ENCODE results near the gene WDR73. TPM values are rescaled to one million over a fixed set of nuclear protein-coding genes. Genes with fewer than 3 reads are reported as not detected.
A peak's percentile ranks its signal among the peaks of the same experiment; 100 is the strongest.

Gene WDR73
- polyA plus RNA-seq, 2 of the 4 experiments (the other 2 are of a cell fraction), result 41.0 to 44.7 TPM

DNA sequence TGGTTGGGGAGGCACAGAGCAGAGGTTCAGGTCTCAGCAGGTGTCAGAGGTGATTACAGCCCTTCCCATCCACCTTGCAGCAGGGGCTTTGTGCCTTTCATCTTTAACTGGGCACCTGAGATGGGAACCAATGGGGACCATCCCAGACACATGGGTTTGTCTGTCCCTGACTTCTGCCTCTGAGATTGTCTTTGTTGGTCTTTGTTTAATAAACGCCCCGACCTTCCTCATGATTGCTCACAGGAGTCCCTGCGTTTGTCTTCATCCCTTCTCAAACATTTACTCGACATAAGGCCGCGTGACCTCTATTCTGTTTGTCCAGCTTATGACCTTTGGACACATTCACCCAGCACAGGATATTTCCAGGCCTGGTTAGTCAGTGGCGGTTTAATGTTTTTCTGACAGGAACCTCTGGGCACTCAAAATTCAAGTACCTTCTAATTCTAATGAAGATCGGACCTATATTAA lies 47.4 kb downstream of the WDR73 start:
- POLR2A ChIA-PET, result no interaction called here
- TF ChIP-seq ESRRA (IDR thresholded peaks at IDR 0.05; ENCODE audit: borderline replicate concordance, low read length) (peak; percentile 13; the same call in 1 of the 2 replicates), POLR2AphosphoS2 (conservative IDR thresholded peaks at IDR 0.05; ENCODE audit: low read length) (no peak), NFE2L2 (conservative IDR thresholded peaks at IDR 0.05; ENCODE audit: low read length) (no peak), FOSL2 (IDR thresholded peaks at IDR 0.05) (no peak), FOSL2 (CRISPR knock-in tag; IDR thresholded peaks at IDR 0.05) (no peak)
- Histone ChIP-seq H3K4me2 (peak overlapping the region; percentile 63), H3K9me3 (no peaks in the 10 kb centered on the region), H3K4me1 (peaks cover 34% of the 10 kb centered on the region), H3K27ac (peak overlapping the region; percentile 39 to 67; a peak in 4 of 6 replicates), H3K4me3 (no peak overlapping the region)
- ATAC-seq, result peak; percentile 12 to 74; a peak in 3 of 6 replicates
- no peak for FAIRE-seq
- CTCF ChIA-PET, result interaction anchor here (1.0 to 4.0 kb wide), 7 partner anchors 8 to 47 kb away, joined by 3 to 17 read pairs (median 4); partner anchors contain the start of gene WDR73
- peak in 1 of 2 experiments; percentile 44 for DNase-seq (ENCODE audit: low read depth in 1 of 2, low spot score in 1 of 2)
- WGBS (ENCODE audit: missing lambda C conversion rate), result 22% methylated on average over 8 of the region's 8 CpGs

DNA sequence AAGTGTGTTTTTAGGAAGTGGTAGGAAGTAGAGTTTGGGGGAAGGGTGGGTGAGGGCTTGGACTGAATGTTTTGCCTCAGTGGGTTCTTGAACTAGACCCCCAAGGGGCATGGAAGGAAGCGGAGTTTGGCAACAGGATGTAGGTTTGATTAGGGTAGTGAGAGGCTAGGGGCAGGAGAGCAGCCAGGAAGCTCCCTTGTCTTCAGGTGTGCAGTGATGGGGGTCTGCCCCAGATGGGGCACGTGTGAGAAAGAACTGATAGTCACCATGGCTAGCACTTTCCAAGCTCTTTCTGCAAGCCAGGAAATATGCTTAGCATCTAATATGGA lies 48.6 kb downstream of the WDR73 start:
- no peak overlapping the region for H3K4me2 ChIP-seq
- DNase-seq (ENCODE audit: low read depth in 1 of 2, low spot score in 1 of 2) (no peak), ATAC-seq (no peak), FAIRE-seq (no peak)
- no peak for TF ChIP-seq ZFP36 (IDR thresholded peaks at IDR 0.05; ENCODE audit: borderline replicate concordance, partially characterized antibody)
- no peak for TF ChIP-seq FOSL2 (IDR thresholded peaks at IDR 0.05)
- no peak for TF ChIP-seq FOSL2 (CRISPR knock-in tag; IDR thresholded peaks at IDR 0.05)
- TF ChIP-seq EHMT2 (IDR thresholded peaks at IDR 0.05; ENCODE audit: low read depth), result no peak
- no peak for TF ChIP-seq HOXA7 (CRISPR knock-in tag; IDR thresholded peaks at IDR 0.05)
- TF ChIP-seq, protein P1, sequence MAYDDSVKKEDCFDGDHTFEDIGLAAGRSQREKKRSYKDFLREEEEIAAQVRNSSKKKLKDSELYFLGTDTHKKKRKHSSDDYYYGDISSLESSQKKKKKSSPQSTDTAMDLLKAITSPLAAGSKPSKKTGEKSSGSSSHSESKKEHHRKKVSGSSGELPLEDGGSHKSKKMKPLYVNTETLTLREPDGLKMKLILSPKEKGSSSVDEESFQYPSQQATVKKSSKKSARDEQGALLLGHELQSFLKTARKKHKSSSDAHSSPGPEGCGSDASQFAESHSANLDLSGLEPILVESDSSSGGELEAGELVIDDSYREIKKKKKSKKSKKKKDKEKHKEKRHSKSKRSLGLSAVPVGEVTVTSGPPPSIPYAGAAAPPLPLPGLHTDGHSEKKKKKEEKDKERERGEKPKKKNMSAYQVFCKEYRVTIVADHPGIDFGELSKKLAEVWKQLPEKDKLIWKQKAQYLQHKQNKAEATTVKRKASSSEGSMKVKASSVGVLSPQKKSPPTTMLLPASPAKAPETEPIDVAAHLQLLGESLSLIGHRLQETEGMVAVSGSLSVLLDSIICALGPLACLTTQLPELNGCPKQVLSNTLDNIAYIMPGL (CRISPR knock-in tag; IDR thresholded peaks at IDR 0.05; ENCODE audit: borderline replicate concordance), result no peak
- TF ChIP-seq HOXB13 (CRISPR knock-in tag; IDR thresholded peaks at IDR 0.05; ENCODE audit: low read depth), result no peak
- no peak for TF ChIP-seq MAZ (IDR thresholded peaks at IDR 0.05; ENCODE audit: borderline replicate concordance, low read depth, low read length)
- TF ChIP-seq USF2 (IDR thresholded peaks at IDR 0.05), result no peak
- no peak for TF ChIP-seq CHD2 (IDR thresholded peaks at IDR 0.05; ENCODE audit: low read length, partially characterized antibody)
- no peak for TF ChIP-seq POLR2A (IDR thresholded peaks at IDR 0.05; ENCODE audit: low read length)
- no peak for TF ChIP-seq MAFK (IDR thresholded peaks at IDR 0.05; ENCODE audit: partially characterized antibody)
- TF ChIP-seq HEYL (CRISPR knock-in tag; IDR thresholded peaks at IDR 0.05), result no peak
- no peak for TF ChIP-seq EHF (CRISPR knock-in tag; IDR thresholded peaks at IDR 0.05)
- no peak for TF ChIP-seq MYC (IDR thresholded peaks at IDR 0.05; ENCODE audit: borderline replicate concordance, low read length)
- TF ChIP-seq NFE2L2 (conservative IDR thresholded peaks at IDR 0.05; ENCODE audit: low read length), result no peak
- TF ChIP-seq SMC3 (IDR thresholded peaks at IDR 0.05), result no peak
- ChIA-PET CTCF (interaction anchor here (0.9 to 4.0 kb wide), 6 partner anchors 16 to 80 kb away, joined by 3 to 17 read pairs (median 7); partner anchors contain the start of gene WDR73), POLR2A (no interaction called here)
- 83% methylated on average over 2 of the region's 2 CpGs for WGBS (ENCODE audit: missing lambda C conversion rate)
- H3K4me1 ChIP-seq, result peaks cover 36% of the 10 kb centered on the region
- no peaks in the 10 kb centered on the region for H3K9me3 ChIP-seq
- H3K27ac ChIP-seq, result no peak overlapping the region
- no peak overlapping the region for H3K4me3 ChIP-seq

DNA sequence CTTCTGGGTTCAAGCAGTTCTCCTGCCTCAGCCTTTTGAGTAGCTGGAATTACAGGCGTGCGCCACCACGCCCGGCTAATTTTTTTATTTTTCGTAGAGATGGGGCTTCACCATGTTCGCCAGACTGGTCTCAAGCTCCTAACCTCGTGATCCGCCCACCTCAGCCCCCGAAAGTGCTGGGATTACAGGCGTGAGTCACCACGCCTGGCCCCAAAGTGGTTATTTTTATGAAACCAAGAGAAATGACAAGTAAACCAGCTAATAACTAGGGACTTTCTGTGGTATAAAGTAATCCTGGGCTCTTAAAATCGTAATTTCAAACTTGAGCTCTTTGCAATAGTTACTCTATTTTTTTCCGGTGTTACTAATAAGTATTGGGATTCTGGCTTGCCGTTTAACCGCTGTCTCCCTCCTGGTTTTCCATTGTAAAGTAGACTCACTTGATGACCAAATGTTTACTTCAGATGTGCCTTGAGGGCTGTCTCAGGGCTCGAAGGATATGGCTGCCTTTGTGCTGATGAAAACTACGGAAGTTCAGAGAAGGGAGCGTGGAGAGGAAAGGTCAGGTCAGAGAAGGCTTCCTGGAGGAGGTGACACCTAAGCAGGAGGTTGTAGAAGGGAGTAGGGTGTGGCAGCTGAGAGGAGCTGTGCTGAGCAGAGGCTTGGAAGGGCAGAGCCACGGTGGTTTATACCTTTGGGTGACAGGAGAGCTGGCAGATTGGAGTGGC lies 49.1 kb downstream of the WDR73 start:
- DNase-seq (ENCODE audit: low read depth in 1 of 2, low spot score in 1 of 2) (no peak), FAIRE-seq (no peak), ATAC-seq (no peak)
- WGBS (ENCODE audit: missing lambda C conversion rate), result 86% methylated on average over 19 of the region's 19 CpGs
- Histone ChIP-seq H3K4me2 (no peak overlapping the region), H3K4me3 (no peak overlapping the region), H3K4me1 (peaks cover 36% of the 10 kb centered on the region), H3K27ac (no peak overlapping the region), H3K9me3 (no peaks in the 10 kb centered on the region)
- CTCF ChIA-PET, result interaction anchor here (0.7 to 4.0 kb wide), 8 partner anchors 8 to 564 kb away, joined by 3 to 17 read pairs (median 4); no protein-coding TSS in a partner anchor
- POLR2A ChIA-PET, result no interaction called here
- TF ChIP-seq ZFP36 (IDR thresholded peaks at IDR 0.05; ENCODE audit: borderline replicate concordance, partially characterized antibody) (peak; percentile 65), KDM1A (IDR thresholded peaks at IDR 0.05; ENCODE audit: low read depth) (no peak)
